HL-60/S4 treated with phorbol 12-myristate 13-acetate at 8.2 ng/mL for 4 days and 3 days (cell line): ENCODE measurements around the gene TM4SF20.

Experiments used
- in situ Hi-C: fragments of 300-500 bp; cut with MboI; formaldehyde crosslinking; loops from 2 replicates; pipeline ENCODE4 v1.15.0; 2022; ENCODE audit warnings: low sequenced_read_pairs

The TM4SF20 gene

GRCh38 chr2:227379095-227379494 is at the start of gene TM4SF20:
Gene TM4SF20 (minus strand): TSS chr2:227379306. CDS start chr2:227379268, 38 bp downstream.
- in situ Hi-C loops = no loop called here

GRCh38 chr2:227428731-227429285 is 49.7 kb upstream of the TM4SF20 start:
- in situ Hi-C loops = no loop called here

GRCh38 chr2:227423656-227424499 is 44.8 kb upstream of the TM4SF20 start:
- in situ Hi-C loops = no loop called here

GRCh38 chr2:227420087-227421052 is 41.3 kb upstream of the TM4SF20 start:
- in situ Hi-C loops = no loop called here

- in situ Hi-C loops = no loop called here
Measured at GRCh38 chr2:227416701-227417100, 37.6 kb upstream of the TM4SF20 start.

- in situ Hi-C loops = no loop called here
Measured at GRCh38 chr2:227415538-227416424, 36.7 kb upstream of the TM4SF20 start.

- in situ Hi-C loops = no loop called here
Measured at GRCh38 chr2:227414846-227415245, 35.7 kb upstream of the TM4SF20 start.

GRCh38 chr2:227413371-227413770 is 34.3 kb upstream of the TM4SF20 start:
- in situ Hi-C loops = no loop called here

- in situ Hi-C loops = no loop called here
Measured at GRCh38 chr2:227412877-227413276, 33.8 kb upstream of the TM4SF20 start.

- in situ Hi-C loops = no loop called here
Measured at GRCh38 chr2:227411990-227412350, 32.9 kb upstream of the TM4SF20 start.

GRCh38 chr2:227411320-227411989 is 32.3 kb upstream of the TM4SF20 start:
- in situ Hi-C loops = no loop called here

- in situ Hi-C loops = no loop called here
Measured at GRCh38 chr2:227410191-227410590, 31.1 kb upstream of the TM4SF20 start.

GRCh38 chr2:227407591-227408151 is 28.6 kb upstream of the TM4SF20 start:
- in situ Hi-C loops = no loop called here

GRCh38 chr2:227406177-227407031 is 27.3 kb upstream of the TM4SF20 start:
- in situ Hi-C loops = no loop called here

GRCh38 chr2:227404585-227405271 is 25.6 kb upstream of the TM4SF20 start:
- in situ Hi-C loops = no loop called here

- in situ Hi-C loops = no loop called here
Measured at GRCh38 chr2:227402959-227403358, 23.9 kb upstream of the TM4SF20 start.

GRCh38 chr2:227402321-227402720 is 23.2 kb upstream of the TM4SF20 start:
- in situ Hi-C loops = no loop called here

GRCh38 chr2:227401550-227401949 is 22.4 kb upstream of the TM4SF20 start:
- in situ Hi-C loops = no loop called here
